ENCODE results near the gene SEMA4A.
"Not testable (repeated sequence)": the region's sequence is repeated elsewhere in the genome, so short reads cannot be mapped to it uniquely, and the experiment has no call there.

The SEMA4A gene

GRCh38 chr1:156198831-156199349 lies 45.5 kb downstream of the SEMA4A start:
- no peak for DNase-seq

- DNase-seq: no peak
Observed at GRCh38 chr1:156200044-156200443, 46.7 kb downstream of the SEMA4A start.

DNA sequence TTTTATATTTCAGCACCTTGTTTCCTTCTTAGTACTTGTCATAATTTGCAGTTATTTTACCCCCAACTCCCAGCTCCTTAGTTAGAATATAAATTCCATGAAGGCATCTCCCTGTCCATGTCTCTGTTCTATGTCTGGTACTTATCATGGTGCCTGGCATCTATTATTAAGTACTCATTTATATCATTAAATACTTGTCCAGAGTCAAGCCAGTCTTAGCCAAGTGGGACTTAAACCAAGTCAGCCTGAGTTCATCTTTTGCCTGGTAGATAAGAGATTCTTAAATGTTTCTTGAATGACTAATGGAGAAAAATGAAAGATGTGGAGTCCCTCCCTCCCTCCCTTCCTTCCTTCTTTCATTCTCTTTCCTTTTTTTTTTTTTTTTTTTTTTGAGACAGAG lies 49.9 kb downstream of the SEMA4A start:
- DNase-seq: no peak

GRCh38 chr1:156204686-156205085 lies 51.3 kb downstream of the SEMA4A start:
- DNase-seq: no peak

- DNase-seq: no peak
Observed at GRCh38 chr1:156211243-156211642, 57.9 kb downstream of the SEMA4A start.

DNA sequence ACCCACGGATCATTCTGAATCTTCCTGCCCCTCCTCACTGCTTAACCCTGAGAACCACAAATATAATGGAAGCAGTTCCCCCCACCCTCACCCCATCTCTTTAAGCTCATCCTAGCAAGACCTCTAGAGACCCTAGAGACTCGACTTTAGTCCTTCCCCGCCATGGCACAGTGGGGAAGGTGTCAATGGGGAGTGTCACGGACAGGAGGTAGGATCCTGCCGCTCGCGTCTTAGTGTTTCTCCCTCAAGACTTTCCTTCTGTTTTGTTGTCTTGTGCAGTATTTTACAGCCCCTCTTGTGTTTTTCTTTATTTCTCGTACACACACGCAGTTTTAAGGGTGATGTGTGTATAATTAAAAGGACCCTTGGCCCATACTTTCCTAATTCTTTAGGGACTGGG lies 58.7 kb downstream of the SEMA4A start:
- no peak for DNase-seq

DNA sequence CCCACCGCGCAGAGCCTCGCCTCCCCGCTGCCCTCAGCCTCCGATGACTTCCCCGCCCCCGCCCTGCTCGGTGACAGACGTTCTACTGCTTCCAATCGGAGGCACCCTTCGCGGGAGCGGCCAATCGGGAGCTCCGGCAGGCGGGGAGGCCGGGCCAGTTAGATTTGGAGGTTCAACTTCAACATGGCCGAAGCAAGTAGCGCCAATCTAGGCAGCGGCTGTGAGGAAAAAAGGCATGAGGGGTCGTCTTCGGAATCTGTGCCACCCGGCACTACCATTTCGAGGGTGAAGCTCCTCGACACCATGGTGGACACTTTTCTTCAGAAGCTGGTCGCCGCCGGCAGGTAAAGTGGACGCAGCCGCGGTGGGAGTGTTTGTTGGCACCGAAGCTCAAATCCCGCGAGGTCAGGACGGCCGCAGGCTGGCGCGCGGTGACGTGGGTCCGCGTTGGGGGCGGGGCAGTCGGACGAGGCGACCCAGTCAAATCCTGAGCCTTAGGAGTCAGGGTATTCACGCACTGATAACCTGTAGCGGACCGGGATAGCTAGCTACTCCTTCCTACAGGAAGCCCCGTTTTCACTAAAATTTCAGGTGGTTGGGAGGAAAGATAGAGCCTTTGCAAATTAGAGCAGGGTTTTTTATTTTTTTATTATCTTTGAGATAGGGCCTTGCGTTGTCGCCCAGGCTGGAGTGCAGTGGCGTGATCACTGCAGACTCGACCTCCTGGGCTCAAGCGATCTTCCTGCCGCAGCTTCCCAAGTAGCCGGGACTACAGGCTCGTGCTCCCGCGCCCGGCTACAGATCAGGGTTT lies 59.7 kb downstream of the SEMA4A start, which contains the start of gene PMF1:
TSS of gene PMF1 (plus strand) at position 175 of the 811 bp plus-strand sequence. CDS start at position 184, 9 bp downstream.
- peak; percentile 98 for DNase-seq

- DNase-seq: no peak
Observed at GRCh38 chr1:156213644-156213966, 60.2 kb downstream of the SEMA4A start.

GRCh38 chr1:156214024-156214748 lies 60.8 kb downstream of the SEMA4A start:
- DNase-seq: no peak

DNA sequence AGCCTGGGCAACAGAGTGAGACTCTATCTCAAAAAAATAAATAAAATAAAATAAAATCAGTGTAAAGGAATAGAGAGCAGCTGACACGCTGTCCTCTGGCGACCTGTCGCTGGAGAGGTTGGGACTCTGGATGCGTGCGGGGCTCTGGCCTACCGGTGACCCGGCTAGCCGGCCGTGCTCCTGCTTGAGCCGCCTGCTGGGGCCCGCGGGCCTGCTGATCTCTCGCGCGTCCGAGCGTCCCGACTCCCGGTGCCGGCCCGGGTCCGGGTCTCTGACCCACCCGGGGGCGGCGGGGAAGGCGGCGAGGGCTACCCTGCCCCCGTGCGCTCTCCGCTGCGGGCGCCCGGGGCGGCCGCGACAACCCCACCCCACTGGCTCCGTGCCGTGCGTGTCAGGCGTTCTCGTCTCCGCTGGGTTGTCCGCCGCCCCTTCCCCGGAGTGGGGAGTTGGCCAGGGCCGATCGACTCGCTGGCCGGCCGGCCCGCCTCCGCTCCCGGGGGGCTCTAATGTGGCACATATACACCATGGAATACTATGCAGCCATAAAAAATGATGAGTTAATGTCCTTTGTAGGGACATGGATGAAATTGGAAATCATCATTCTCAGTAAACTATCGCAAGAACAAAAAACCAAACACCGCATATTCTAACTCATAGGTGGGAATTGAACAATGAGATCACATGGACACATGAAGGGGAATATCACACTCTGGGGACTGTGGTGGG lies 63.1 kb downstream of the SEMA4A start:
- DNase-seq: not testable (repeated sequence)

DNA sequence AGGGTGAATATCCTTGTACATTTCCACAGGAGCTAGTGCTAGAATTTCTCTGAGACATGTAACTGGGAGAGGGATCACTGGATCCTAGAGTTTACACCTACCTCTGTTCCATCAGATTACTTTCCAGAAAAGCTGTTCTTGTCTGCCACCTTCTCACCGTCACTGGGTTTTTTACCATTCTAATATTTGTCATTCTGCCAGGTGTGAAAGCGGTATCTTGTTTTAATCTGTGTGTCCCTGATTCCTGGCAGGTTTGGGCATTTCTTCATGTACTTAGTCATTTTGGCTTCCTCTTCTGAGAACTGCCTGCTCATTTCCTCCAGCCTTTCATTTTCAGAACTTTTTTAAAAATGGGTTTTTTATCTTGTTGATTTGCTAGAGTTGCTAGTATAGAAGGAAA lies 64.5 kb downstream of the SEMA4A start:
- no peak for DNase-seq

- no peak for DNase-seq
Observed at GRCh38 chr1:156220226-156220625, 66.8 kb downstream of the SEMA4A start.

DNA sequence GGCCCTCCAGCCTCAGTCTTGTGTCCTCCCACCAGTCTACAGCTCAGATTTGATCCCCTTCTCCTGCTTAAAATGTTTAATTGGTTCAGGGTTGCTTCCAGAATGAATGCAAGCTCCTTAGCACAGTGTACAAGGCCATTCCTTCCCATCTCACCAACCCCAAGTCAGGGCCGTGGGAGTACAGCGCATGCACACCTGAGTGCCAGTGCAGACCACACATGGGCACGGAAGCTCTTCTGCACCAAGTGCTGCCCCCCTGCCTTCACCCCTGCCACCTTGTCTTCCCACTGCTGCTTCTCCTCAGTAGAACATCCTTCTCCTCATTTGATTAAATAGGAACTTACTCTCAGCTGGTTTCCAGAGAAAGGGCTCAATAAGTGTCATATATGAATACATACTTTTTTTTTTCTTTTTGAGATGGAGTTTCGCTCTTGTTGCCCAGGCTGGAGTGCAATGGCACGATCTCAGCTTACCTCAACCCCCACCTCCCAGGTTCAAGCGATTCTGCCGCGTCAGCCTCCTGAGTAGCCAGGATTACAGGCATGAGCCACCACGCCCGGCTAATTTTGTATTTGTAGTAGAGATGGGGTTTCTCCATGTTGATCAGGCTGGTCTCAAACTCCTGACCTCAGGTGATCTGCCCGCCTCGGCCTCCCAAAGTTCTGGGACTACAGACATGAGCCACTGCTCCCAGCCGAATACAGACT lies 68.8 kb downstream of the SEMA4A start:
- DNase-seq: no peak

DNA sequence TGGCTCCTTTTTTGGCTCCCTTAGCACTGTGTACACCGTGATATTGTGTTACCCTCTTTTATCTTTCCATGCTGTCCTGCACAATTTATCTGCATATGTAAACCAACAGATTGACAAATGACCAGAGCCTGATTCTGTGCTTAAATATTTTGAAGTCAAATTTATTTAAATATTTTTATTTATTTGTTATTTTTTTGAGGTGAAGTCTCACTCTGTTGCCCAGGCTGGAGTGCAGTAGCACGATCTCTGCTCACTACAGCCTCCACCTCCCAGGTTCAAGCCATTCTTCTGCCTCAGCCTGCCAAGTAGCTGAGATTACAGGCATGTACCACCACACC lies 72.3 kb downstream of the SEMA4A start:
- DNase-seq: no peak

DNA sequence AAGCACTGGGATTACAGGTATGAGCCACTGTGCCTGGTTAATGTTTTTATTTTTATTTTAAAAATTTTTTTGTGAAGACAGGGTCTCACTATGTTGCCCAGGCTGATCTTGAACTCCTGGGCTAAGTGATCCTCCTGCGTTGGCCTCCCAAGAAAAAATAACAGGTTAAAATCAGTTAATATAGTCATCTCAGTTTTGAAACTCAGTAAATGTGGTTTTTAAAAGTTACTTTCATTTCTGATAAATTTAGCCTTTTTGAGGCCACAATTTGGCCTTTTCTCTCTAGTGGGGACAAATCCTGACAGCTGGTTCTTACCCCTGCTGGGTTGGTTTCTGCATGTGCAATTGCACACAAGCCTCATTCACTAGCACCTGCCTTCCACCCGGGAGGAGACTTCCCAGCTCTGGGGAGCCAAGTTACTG lies 72.7 kb downstream of the SEMA4A start:
- no peak for DNase-seq

- DNase-seq: no peak
Observed at GRCh38 chr1:156226782-156227181, 73.4 kb downstream of the SEMA4A start.

Measured in DMS153 (cell line).